Measurements from ENCODE around the gene CA6.
A peak's percentile ranks its signal among the peaks of the same experiment; 100 is the strongest.
"Not testable (repeated sequence)": the region's sequence is repeated elsewhere in the genome, so short reads cannot be mapped to it uniquely, and the experiment has no call there.

CA6 gene

GRCh38 chr1:9004700-9005394 lies 59.2 kb downstream of the CA6 start:
- FAIRE-seq: peak; percentile 11
- peak; percentile 59 for DNase-seq (ENCODE audit: low spot score)

GRCh38 chr1:9005395-9005708 lies 59.7 kb downstream of the CA6 start:
- FAIRE-seq (no peak), DNase-seq (ENCODE audit: low spot score) (no peak)

GRCh38 chr1:9006956-9007615 lies 61.4 kb downstream of the CA6 start:
- FAIRE-seq (no peak), DNase-seq (ENCODE audit: low spot score) (no peak)

- DNase-seq (ENCODE audit: low spot score): no peak
- FAIRE-seq: no peak
Observed at GRCh38 chr1:9008236-9008635, 62.6 kb downstream of the CA6 start.

- no peak for FAIRE-seq
- no peak for DNase-seq (ENCODE audit: low spot score)
Observed at GRCh38 chr1:9009438-9010370, 64.0 kb downstream of the CA6 start.

- DNase-seq (ENCODE audit: low spot score): no peak
- FAIRE-seq: no peak
Observed at GRCh38 chr1:9010781-9011323, 65.2 kb downstream of the CA6 start.

- FAIRE-seq (no peak), DNase-seq (ENCODE audit: low spot score) (no peak)
Observed at GRCh38 chr1:9013819-9014218, 68.2 kb downstream of the CA6 start.

GRCh38 chr1:9014475-9015375 lies 69.1 kb downstream of the CA6 start:
- DNase-seq (ENCODE audit: low spot score) (no peak), FAIRE-seq (no peak)

GRCh38 chr1:9016455-9016854 lies 70.8 kb downstream of the CA6 start:
- FAIRE-seq: no peak
- DNase-seq (ENCODE audit: low spot score): no peak

GRCh38 chr1:9018333-9018732 lies 72.7 kb downstream of the CA6 start:
- no peak for FAIRE-seq
- no peak for DNase-seq (ENCODE audit: low spot score)

- FAIRE-seq: no peak
Observed at GRCh38 chr1:9019896-9020295, 74.2 kb downstream of the CA6 start.

GRCh38 chr1:9020305-9020704 lies 74.6 kb downstream of the CA6 start:
- FAIRE-seq (no peak), DNase-seq (ENCODE audit: low spot score) (no peak)

More at GRCh38 chr1:9019896-9020295, 74.2 kb downstream of the CA6 start:
- no peak for DNase-seq (ENCODE audit: low spot score)

GRCh38 chr1:9022026-9022738 lies 76.5 kb downstream of the CA6 start:
- DNase-seq (ENCODE audit: low spot score); FAIRE-seq: not testable (repeated sequence)

GRCh38 chr1:9022773-9023172 lies 77.1 kb downstream of the CA6 start:
- no peak for DNase-seq (ENCODE audit: low spot score)

More at GRCh38 chr1:9022773-9023172, 77.1 kb downstream of the CA6 start:
- FAIRE-seq: no peak

Data from RCC 7860 (cell line).